GM11168 (cell line): ENCODE data around the gene COA8.
"Not testable (repeated sequence)": the region's sequence is repeated elsewhere in the genome, so short reads cannot be mapped to it uniquely, and the experiment has no call there.

Experiments used
- in situ Hi-C: fragments of 300-500 bp; cut with MboI; formaldehyde crosslinking; loops from one replicate; pipeline ENCODE4 v1.12.0; 2022; ENCODE audit warnings: low sequenced_read_pairs; ENCODE audit not compliant: unreplicated experiment

The COA8 gene

GRCh38 chr14:103568952-103569351, 6.2 kb downstream of the COA8 start:
- in situ Hi-C loops = no loop called here

DNA sequence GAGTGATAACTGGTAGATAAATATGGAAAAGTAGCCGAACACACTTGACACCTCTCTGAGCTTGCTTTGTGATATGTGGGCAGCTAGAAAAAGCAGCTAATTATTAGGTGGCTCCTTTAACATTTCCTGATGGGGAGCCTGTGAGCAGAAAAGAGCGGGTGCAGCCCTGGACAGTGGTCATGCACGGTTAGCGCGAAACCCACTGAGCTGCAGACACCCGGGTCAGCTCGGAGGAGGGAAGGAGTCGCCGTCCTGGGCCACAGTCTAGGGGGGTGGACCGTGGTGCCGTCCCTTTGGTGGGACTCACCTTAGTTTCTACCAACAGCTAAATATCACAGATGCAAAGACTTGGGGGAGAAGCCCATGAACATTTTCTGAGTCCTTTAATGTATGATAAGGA, 6.6 kb downstream of the COA8 start:
- in situ Hi-C loops = no loop called here

- in situ Hi-C loops = no loop called here
These were observed 11.3 kb downstream of the COA8 start for GRCh38 chr14:103574104-103574503.

DNA sequence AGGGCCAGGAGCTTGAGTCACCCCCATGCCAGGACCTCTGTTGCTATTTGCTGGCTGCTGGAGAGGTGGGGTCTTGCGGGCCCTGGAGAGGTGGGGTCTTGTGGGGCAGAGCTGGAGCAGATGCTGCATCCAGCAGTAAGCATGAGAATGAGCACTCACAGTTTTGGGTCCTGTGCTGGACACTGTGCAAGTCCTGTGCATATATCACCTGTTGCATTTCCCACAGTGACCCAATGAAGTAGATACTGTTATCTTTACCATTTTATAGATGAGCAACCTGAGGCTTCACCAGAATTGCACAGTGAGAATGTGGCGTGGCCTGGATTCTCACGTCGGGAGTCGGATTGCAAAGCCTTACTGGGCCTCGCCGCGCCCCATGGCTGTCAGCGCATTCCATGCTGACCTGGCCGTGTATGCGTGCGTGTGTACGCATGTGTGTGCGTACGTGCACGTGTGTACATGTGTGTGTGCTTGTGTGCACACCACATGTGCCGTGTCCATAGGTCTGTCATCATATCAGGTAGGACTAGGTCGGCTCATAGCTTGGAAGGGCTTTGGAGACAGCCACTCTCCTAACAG, 12.0 kb downstream of the COA8 start:
- in situ Hi-C loops = loop anchor here (25.0 kb wide), 1 partner anchor 113 kb away; no protein-coding TSS in a partner anchor

DNA sequence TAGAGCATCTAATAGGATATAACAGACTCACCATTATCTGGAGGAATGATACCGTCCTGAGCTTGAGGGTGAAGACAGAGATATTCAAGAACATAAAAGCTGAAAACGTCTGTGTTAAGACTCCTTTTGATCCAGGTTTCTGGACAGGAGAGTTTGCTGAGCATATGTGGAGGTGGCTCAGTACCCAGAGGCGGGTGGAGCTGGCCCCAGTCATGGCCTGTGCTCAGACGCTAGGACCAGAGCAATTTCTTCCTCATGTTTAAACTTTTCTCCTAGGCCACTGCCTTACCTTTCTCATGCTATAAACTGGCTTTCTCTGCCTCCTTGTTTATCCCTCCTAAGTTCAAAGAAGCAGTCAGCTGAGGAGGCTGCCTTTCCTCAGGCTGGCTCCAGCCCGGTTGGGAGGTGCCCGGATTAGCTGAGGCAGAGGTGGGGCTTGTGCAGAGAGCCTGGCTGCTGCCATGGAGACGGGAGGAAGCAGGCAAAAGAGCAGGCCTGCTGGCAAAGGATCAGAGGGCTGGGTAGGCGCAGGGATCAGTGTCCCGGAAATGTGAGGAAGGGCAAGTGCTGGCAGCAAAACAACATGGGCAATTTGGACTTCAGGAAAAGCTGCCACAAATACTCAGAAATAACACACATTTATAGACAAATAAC, 13.7 kb downstream of the COA8 start:
- in situ Hi-C loops = loop anchor here (25.0 kb wide), 1 partner anchor 111 kb away; no protein-coding TSS in a partner anchor

- in situ Hi-C loops = loop anchor here (25.0 kb wide), 1 partner anchor 109 kb away; no protein-coding TSS in a partner anchor
These were observed 15.8 kb downstream of the COA8 start for GRCh38 chr14:103578401-103579075.

DNA sequence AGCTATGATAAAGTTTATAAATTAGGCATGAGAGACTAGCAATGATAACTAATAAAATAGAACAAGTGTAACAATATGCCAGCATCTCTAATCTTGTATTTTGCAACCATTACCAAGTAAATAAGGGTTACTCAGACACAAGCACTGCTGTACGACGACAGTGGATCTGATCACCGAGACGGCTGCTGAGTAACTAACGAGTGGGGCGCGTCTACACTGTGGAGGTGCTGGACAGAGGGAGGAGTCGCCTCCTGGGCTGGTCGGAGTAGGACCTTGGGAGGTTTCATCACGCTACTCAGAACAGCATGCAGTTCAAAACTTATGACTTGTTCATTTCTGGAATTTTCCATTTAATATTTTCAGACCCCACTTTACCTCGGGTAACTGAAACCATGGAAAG, 18.4 kb downstream of the COA8 start:
- in situ Hi-C loops = loop anchor here (25.0 kb wide), 1 partner anchor 106 kb away; no protein-coding TSS in a partner anchor

- in situ Hi-C loops = loop anchor here (25.0 kb wide), 1 partner anchor 105 kb away; no protein-coding TSS in a partner anchor
These were observed 19.4 kb downstream of the COA8 start for GRCh38 chr14:103581954-103582703.

- in situ Hi-C loops = loop anchor here (25.0 kb wide), 1 partner anchor 103 kb away; no protein-coding TSS in a partner anchor
These were observed 21.7 kb downstream of the COA8 start for GRCh38 chr14:103584326-103584915.

GRCh38 chr14:103593577-103593976, 30.8 kb downstream of the COA8 start:
- in situ Hi-C loops = loop anchor here (25.0 kb wide), 1 partner anchor 94 kb away; no protein-coding TSS in a partner anchor

DNA sequence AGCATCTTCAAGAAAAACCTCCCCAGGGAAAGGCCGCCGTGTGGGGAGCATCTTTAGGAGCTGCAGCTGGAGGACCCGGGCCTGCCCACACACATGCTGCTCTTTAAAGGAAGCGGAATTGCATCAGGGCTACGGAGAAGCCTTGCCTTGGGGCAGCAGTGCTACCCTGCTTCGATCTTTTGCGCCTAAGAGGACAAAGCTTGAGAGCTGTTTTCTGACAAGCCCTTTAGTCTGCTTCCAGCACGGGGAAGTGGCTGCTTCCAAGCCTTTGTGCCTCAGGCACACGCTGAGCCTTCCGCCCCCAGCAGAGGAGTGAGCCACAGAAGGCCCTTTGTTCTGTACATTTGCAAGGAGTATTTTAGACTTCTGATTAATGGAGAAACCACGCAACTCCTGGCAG, 31.5 kb downstream of the COA8 start:
- in situ Hi-C loops = loop anchor here (25.0 kb wide), 1 partner anchor 93 kb away; no protein-coding TSS in a partner anchor

- in situ Hi-C loops = loop anchor here (25.0 kb wide), 1 partner anchor 90 kb away; no protein-coding TSS in a partner anchor
These were observed 35.0 kb downstream of the COA8 start for GRCh38 chr14:103597623-103598377.

GRCh38 chr14:103600503-103600902, 37.7 kb downstream of the COA8 start:
- in situ Hi-C loops = no loop called here

DNA sequence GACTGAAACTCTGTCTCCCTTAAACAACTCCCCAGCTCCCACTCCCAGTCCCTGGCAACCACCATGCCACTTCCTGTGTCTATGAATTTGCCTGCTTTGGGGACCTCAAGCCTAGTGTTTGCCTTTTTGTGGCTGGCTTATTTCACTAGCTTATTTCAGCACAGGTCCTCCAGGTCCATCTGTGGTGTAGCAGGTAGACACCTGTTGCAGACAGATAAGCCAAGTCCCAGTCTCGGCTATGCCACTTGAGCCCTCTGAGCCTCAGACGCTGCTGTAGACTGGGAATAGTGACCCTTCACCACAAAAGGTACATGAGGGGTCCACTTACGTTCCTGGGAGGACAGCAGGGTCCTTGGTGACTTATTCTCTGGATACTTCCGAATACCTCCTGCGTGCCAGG, 41.9 kb downstream of the COA8 start:
- in situ Hi-C loops = no loop called here

GRCh38 chr14:103606963-103607668, 44.4 kb downstream of the COA8 start:
- in situ Hi-C loops = no loop called here

- in situ Hi-C loops = no loop called here
These were observed 45.1 kb downstream of the COA8 start for GRCh38 chr14:103607822-103608221.

- in situ Hi-C loops = not testable (repeated sequence)
These were observed 46.3 kb downstream of the COA8 start for GRCh38 chr14:103609081-103609480.

DNA sequence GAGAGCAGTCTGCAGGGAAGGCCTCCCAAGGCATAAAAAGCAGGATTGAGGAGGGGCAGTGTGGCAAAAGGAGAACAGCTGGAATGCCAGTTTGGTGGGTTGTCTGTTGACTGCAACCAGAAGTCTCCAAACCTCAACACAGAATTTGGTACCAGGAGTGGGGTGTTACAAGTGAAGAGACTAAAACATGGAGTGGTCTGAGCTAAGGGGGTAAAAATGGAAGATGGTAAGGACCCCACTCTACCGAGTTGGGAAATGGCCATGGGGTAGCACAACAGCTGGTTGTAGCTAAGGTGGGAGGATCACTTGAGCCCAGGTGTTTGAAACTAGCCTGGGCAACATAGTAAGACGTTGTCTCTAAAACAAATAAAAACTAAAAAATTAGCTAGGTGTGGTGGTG, 48.5 kb downstream of the COA8 start:
- in situ Hi-C loops = no loop called here

DNA sequence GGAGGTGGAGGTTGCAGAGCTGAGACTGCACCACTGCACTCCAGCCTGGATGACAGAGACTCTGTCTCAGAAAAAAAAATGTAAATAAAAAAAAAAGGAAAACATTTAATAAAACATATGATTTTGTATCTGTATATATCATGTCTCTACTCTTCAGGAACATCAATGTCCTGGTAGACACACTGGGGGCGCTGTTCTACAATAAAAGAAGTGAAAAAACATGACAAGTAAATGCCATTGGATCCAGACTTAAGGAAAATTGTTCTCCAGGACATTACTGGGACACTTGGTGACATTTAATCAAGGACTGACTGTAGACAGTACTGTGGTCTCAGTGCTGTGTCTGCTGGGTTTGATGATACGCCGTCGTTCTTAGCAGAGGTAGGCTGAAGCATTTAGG, 50.8 kb downstream of the COA8 start:
- in situ Hi-C loops = no loop called here
